ENCODE measurements around the gene CAND1.

GRCh38 chr12:67299526-67299925 lies 30.4 kb downstream of the CAND1 start:
- TF ChIP-seq CTCF (IDR thresholded peaks at IDR 0.05) (no peak), EZH2 (IDR thresholded peaks at IDR 0.05) (no peak), EZH2phosphoT487 (IDR thresholded peaks at IDR 0.05) (no peak)
